Ectodermal cell (in vitro differentiated cells): ENCODE measurements around the gene IKBKG.
"Not testable (repeated sequence)": the region's sequence is repeated elsewhere in the genome, so short reads cannot be mapped to it uniquely, and the experiment has no call there.

ENCODE experiments used
- H3K27ac ChIP-seq: 2 replicates; pipeline ENCODE4 v1.7.0; 2013; ENCODE audit warnings: mild to moderate bottlenecking, low read depth, low read length; ENCODE audit not compliant: insufficient read depth, poor library complexity, severe bottlenecking
- H3K27me3 ChIP-seq: 2 replicates; pipeline ENCODE4 v1.7.0; 2013; ENCODE audit warnings: mild to moderate bottlenecking, low read length; ENCODE audit not compliant: insufficient read depth, control insufficient read depth, poor library complexity, severe bottlenecking
- H3K36me3 ChIP-seq: one replicate; pipeline ENCODE4 v1.7.0; 2013; ENCODE audit warnings: low read length; ENCODE audit not compliant: control insufficient read depth, insufficient read depth
- H3K4me1 ChIP-seq: one replicate; pipeline ENCODE4 v1.7.0; 2013; ENCODE audit warnings: low read length; ENCODE audit not compliant: control insufficient read depth, insufficient read depth
- H3K4me3 ChIP-seq: 2 replicates; pipeline ENCODE4 v1.7.0; 2013; ENCODE audit warnings: low read depth, low read length, control low read depth; ENCODE audit not compliant: insufficient read depth
- H3K9me3 ChIP-seq: 2 replicates; pipeline ENCODE4 v1.7.0; 2013; ENCODE audit warnings: mild to moderate bottlenecking, low read length, moderate library complexity; ENCODE audit not compliant: control insufficient read depth
- WGBS, 2 experiments: methylation state at CpG; one replicate each; pipeline ENCODE4 v1.1.7; 2013; ENCODE audit warnings: missing lambda C conversion rate in 2 of 2; 5-methylcytosine and 5-hydroxymethylcytosine counted together

IKBKG gene

DNA sequence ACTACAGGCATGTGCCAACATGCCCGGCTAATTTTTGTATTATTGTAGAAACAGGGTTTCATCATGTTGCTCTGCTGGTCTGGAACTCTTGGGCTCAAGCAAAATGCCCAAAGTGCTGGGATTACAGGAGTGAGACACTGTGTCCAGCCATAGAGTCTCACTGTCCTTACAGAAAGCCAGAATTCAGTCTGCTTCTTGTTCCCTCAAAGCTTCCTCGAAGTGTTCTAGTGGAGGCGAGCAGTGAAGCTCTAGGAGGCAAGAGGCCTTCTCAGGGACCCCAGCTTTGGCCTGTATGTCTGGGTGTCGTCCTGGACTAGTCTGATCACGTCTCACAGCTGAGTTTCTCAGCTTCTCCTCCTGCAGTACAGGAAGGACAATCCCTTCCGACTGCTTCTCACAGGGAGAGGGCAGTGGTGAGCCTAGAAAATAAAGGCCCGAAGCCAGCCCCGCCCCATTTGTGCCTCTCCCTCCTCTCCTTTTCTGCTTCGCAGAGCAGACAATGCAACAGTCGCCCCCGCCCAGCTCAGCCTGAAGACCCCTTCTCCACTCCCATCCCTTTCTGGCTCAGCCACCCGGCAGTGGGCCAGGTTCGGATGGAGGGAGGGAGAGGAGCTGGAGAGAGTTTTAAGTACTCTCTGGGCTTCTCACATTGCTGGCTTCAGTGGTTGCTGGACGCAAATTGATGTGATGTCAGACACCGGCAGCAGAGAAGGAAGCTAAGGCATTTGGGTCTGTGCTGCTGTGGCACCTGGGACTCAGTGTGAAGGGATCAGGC is 20.3 kb upstream of the IKBKG start:
- H3K36me3 ChIP-seq, result no peaks in the 10 kb centered on the region
- peak overlapping the region; percentile 8 for H3K27ac ChIP-seq
- no peaks in the 10 kb centered on the region for H3K4me1 ChIP-seq
- H3K9me3 ChIP-seq, result no peaks in the 10 kb centered on the region
- no peaks in the 10 kb centered on the region for H3K27me3 ChIP-seq
- no peak overlapping the region for H3K4me3 ChIP-seq
- WGBS, 2 experiments, result 11 to 14% methylated on average over 11 to 15 of the region's 15 CpGs

DNA sequence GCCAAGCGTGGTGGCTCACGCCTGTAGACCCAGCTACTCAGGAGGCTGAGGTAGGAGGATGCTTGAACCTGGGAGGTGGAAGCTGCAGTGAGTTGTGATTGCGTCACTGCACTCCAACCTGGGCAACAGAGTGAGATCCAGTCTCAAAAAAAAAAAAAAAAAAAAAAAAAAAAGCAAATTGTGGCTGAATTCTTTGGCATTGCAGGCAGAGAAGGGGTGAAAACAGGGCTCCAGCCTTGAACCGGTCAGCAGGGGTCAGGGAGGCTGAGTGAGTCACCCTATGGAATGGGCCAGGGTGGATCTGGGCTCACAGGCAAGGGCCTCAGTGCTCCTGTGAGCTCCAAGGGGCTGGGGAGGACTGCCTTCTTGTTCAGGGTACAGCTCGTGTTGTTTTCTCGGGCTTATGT is 18.2 kb upstream of the IKBKG start:
- Histone ChIP-seq H3K4me3 (no peak overlapping the region), H3K4me1 (no peaks in the 10 kb centered on the region), H3K9me3 (no peaks in the 10 kb centered on the region), H3K27ac (no peak overlapping the region), H3K27me3 (no peaks in the 10 kb centered on the region), H3K36me3 (peaks cover 8% of the 10 kb centered on the region)
- WGBS, 2 experiments, result 94 to 96% methylated on average over 6 of the region's 6 CpGs

DNA sequence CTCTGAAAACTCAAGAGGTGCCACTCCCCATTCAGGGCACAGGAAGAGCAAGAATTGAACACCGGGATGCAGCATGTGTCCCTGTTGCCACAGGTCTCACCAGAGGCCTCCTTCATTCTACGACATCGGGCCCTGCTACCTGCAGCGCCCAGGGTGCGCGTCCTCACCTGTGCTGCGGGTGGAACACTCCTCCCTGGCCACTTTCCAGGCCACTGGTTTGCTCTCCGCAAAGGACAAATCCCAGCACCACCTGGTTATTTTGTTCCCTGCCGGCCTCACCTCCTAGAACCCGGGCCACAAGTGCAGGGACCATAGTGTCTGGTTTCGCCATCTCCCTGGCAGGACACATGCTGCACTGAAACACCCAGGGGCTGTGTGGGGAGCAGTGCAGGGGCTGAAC is 17.1 kb upstream of the IKBKG start:
- H3K4me3 ChIP-seq, result no peak overlapping the region
- WGBS, 2 experiments, result 92 to 95% methylated on average over 11 of the region's 11 CpGs
- H3K27me3 ChIP-seq, result no peaks in the 10 kb centered on the region
- no peak overlapping the region for H3K27ac ChIP-seq
- H3K9me3 ChIP-seq, result no peaks in the 10 kb centered on the region
- H3K4me1 ChIP-seq, result no peaks in the 10 kb centered on the region
- H3K36me3 ChIP-seq, result peaks cover 8% of the 10 kb centered on the region

DNA sequence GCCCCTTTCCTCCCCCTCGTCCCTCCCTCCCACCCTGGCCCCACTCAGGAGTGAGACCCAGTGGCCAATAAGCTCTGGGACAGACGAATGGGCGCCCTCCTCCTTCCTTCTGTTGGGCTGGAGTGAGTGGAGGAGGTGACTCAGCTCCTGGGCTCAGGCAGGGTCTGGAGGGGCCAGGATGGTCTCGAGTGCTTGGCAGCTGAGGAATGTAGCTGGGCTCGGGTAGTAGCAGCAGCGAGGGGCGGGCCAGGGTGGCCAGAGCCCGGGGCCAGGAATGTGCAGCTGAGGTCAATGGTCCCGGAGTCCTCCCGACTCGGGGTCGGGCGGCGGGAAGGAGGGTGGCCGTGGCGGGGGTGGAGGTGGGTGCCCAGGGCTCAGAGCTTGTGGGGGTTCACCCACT is 15.8 kb upstream of the IKBKG start:
- 78 to 79% methylated on average over 16 of the region's 16 CpGs for WGBS, 2 experiments
- Histone ChIP-seq H3K27me3 (no peaks in the 10 kb centered on the region), H3K4me1 (no peaks in the 10 kb centered on the region), H3K27ac (no peak overlapping the region), H3K9me3 (no peaks in the 10 kb centered on the region), H3K4me3 (no peak overlapping the region), H3K36me3 (peaks cover 8% of the 10 kb centered on the region)

DNA sequence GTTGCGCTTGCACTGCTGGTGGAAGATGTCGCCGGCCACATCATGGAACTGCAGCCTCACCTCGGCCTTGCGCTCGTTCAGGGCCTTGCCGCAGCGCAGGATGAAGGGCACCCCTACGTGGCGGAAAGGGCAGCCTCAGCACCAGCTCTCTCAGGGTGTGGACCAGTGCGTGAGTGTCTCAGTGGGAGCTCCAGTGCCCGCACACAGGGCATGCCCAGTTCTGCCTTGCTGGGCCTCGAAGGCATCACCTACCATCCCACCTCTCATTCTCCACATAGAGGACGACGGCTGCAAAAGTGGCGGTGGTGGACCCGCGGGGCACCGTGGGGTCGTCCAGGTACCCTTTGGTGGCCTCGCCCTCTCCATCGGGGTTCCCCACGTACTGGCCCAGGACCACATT is 14.7 kb upstream of the IKBKG start:
- H3K4me1 ChIP-seq, result no peaks in the 10 kb centered on the region
- no peaks in the 10 kb centered on the region for H3K9me3 ChIP-seq
- no peak overlapping the region for H3K4me3 ChIP-seq
- H3K27me3 ChIP-seq, result no peaks in the 10 kb centered on the region
- 96 to 97% methylated on average over 23 of the region's 23 CpGs for WGBS, 2 experiments
- H3K36me3 ChIP-seq, result peaks cover 8% of the 10 kb centered on the region
- H3K27ac ChIP-seq, result no peak overlapping the region

DNA sequence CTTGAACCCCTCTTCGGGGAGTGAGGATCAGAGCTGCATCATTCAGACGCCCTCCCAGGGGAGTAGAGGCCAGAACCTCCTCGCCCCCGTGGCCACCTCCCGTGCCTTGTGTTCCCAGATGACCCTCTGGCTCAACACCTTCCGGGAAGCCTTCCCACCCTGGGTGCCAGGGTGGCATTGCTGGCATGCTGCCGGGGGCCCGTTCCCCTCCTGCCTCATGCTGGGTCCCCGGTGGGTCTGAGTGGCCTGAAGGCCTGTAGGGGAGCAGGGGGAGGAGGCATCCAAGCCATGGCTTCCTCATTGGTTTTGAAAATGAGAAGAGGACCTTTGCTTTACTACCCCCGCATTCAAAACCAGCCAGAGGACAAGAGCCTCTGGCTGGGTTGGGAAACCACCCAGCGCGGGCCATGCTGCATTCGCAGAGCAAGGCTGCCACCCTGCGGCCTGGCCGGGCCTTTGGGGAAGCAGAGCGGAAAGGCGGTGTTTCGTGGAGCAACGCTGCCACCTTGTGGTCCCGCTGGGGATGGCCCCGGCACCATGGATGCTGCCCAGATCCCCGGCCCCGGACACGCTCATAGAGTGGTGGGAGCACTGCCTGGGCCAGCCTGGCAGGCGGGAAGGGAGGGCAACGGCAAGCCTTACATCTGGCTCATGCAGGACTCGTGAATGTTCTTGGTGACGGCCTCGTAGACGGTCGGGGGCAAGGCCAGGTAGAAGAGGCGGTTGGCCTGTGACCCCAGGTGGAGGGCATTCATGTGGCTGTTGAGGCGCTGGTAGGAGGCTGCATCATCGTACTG is 12.7 kb upstream of the IKBKG start:
- Histone ChIP-seq H3K9me3 (no peaks in the 10 kb centered on the region), H3K27me3 (no peaks in the 10 kb centered on the region), H3K27ac (no peak overlapping the region), H3K4me3 (no peak overlapping the region), H3K36me3 (peaks cover 8% of the 10 kb centered on the region), H3K4me1 (no peaks in the 10 kb centered on the region)
- 43 to 44% methylated on average over 33 to 34 of the region's 34 CpGs for WGBS, 2 experiments

DNA sequence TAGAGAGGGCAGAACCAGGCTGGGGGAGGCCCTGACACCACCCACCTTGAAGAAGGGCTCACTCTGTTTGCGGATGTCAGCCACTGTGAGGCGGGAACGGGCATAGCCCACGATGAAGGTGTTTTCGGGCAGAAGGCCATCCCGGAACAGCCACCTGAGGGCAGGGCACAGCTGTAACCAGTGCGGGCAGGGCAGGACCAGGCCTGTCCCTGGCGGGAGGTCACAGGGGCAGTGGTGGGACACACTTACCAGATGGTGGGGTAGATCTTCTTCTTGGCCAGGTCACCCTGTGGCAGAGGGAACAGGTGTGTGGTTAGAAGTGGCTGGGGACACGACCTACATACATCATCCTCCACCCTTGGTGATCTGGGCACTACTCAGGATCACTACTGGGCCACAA is 11.5 kb upstream of the IKBKG start:
- Histone ChIP-seq H3K27me3 (no peaks in the 10 kb centered on the region), H3K4me3 (no peak overlapping the region), H3K9me3 (no peaks in the 10 kb centered on the region), H3K36me3 (peaks cover 8% of the 10 kb centered on the region), H3K4me1 (no peaks in the 10 kb centered on the region), H3K27ac (no peak overlapping the region)
- WGBS, 2 experiments, result 95 to 97% methylated on average over 8 to 9 of the region's 9 CpGs

DNA sequence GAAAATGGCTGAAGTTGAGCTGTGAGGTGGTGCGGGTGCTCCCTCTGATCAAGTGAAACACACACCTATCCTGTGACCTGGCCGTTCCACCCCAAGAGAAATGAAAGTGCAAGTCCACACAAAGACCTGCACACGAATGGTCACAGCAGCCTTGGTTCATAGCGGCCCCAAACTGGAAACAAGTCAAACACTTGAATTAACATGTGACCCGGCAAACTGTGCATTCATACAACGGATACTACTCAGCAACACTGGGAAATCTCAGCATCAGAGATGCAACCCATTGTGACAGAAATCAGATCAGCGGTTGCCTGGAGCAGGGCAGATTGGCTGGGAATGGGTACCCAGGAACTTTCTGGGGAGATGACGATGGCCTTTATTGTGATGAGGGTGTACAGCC is 8.3 kb upstream of the IKBKG start:
- no peak overlapping the region for H3K27ac ChIP-seq

DNA sequence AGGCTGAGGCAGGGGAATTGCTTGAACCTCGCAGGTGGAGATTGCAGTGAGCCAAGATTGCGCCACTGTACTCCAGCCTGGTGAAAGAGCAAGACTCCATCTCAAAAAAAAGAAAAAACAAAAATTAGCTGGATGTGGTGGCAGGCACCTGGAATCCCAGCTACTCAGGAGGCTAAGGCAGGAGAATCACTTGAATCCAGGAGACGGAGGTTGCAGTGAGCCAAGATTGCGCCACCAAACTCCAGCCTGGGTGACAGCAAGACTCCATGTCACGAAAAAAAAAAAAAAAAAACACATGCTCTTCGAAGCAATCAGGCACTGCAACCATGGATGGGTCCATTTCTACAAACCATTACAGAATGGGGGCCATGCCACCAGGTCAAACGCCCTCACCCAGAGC is 7.1 kb upstream of the IKBKG start:
- not testable (repeated sequence) for H3K4me3 ChIP-seq, H3K4me1 ChIP-seq, H3K36me3 ChIP-seq, H3K9me3 ChIP-seq, H3K27me3 ChIP-seq, H3K27ac ChIP-seq
- 89 to 91% methylated on average over 7 of the region's 7 CpGs for WGBS, 2 experiments

More for the DNA sequence above, 8.3 kb upstream of the IKBKG start:
- WGBS, 2 experiments, result 96% methylated on average over 8 of the region's 8 CpGs
- H3K9me3 ChIP-seq, result no peaks in the 10 kb centered on the region
- H3K4me3 ChIP-seq, result no peak overlapping the region
- H3K27me3 ChIP-seq, result no peaks in the 10 kb centered on the region
- H3K4me1 ChIP-seq, result no peaks in the 10 kb centered on the region
- no peaks in the 10 kb centered on the region for H3K36me3 ChIP-seq

DNA sequence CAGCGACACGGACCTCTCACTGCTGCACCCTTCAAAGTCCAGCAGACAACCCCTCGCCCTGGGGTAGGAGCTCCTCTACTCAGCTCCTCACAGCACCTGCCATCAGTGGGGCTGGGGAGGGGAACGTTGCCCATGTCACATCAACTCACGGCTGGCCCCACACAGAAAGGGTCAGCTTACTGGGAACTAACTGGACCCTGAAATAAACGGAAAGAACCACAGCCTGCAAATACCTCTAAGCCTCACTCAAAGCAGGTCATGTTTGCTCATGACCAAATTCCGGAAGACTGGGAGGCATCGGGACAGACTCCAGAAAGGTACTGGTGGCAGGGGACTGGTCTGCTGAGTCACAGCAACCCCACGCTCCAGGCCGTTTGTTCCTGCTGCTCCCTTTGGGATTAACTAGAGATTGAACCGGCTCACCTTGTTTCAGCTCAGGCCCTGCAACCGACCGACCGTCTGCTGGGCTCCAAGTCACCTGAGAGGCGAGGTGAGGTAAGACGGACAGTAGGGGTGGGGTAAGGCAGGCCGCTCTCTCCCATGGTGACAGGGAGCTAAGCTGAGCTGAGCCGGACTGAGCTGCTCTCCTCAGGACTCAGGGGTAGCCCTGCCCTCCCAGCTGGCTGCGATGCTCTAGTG is 6.4 kb upstream of the IKBKG start:
- no peaks in the 10 kb centered on the region for H3K4me1 ChIP-seq
- H3K27me3 ChIP-seq, result no peaks in the 10 kb centered on the region
- H3K4me3 ChIP-seq, result no peak overlapping the region
- no peak overlapping the region for H3K27ac ChIP-seq
- 94% methylated on average over 19 of the region's 19 CpGs for WGBS, 2 experiments
- no peaks in the 10 kb centered on the region for H3K9me3 ChIP-seq
- no peaks in the 10 kb centered on the region for H3K36me3 ChIP-seq
